Liver (tissue), 9 donors: ENCODE results near the gene ENTPD7. TPM values are rescaled to one million over a fixed set of nuclear protein-coding genes. Genes with fewer than 3 reads are reported as not detected.

Experiments used
- DNase-seq: peaks from one replicate; pipeline ENCODE4 v3.0.0-alpha.2; 2017; ENCODE audit warnings: low spot score
- H3K27ac ChIP-seq, 2 donors: one replicate each; pipeline ENCODE4 v1.7.0; 2013; ENCODE audit warnings: inconsistent platforms in 2 of 2, low read length in 2 of 2, control low read depth in 1 of 2, low read depth in 1 of 2, mild to moderate bottlenecking in 1 of 2
- H3K27me3 ChIP-seq, 4 donors: one replicate each; pipeline versions ENCODE4 v1.6.1 to v1.7.0; 2013; ENCODE audit warnings: low read length in 3 of 4, inconsistent platforms in 1 of 4, mild to moderate bottlenecking in 1 of 4, moderate library complexity in 1 of 4; ENCODE audit not compliant: control insufficient read depth in 4 of 4, insufficient read depth in 4 of 4
- H3K36me3 ChIP-seq, 4 donors: one replicate each; pipeline versions ENCODE4 v1.6.1 to v1.7.0; 2013; ENCODE audit warnings: low read length in 3 of 4, mild to moderate bottlenecking in 3 of 4, low read depth in 1 of 4, moderate library complexity in 1 of 4; ENCODE audit not compliant: control insufficient read depth in 4 of 4, insufficient read depth in 3 of 4
- H3K4me1 ChIP-seq, 4 donors: one replicate each; pipeline versions ENCODE4 v1.6.1 to v1.7.0; 2013; ENCODE audit warnings: low read length in 3 of 4, mild to moderate bottlenecking in 3 of 4, moderate library complexity in 1 of 4; ENCODE audit not compliant: control insufficient read depth in 4 of 4, insufficient read depth in 4 of 4
- H3K4me3 ChIP-seq, 3 donors: one replicate each; pipeline versions ENCODE4 v1.6.1 to v1.7.0; 2013; ENCODE audit warnings: low read length in 3 of 3, control low read depth in 1 of 3, low read depth in 1 of 3, mild to moderate bottlenecking in 1 of 3
- H3K9ac ChIP-seq, 2 donors: one replicate each; pipeline ENCODE4 v1.7.0; 2013; ENCODE audit warnings: low read length in 2 of 2, mild to moderate bottlenecking in 2 of 2, moderate library complexity in 2 of 2, control low read depth in 1 of 2, low read depth in 1 of 2
- H3K9me3 ChIP-seq, 4 donors: one replicate each; pipeline versions ENCODE4 v1.6.1 to v1.7.0; 2013; ENCODE audit warnings: low read length in 3 of 4; ENCODE audit not compliant: control insufficient read depth in 4 of 4
- CTCF ChIP-seq: fragments of 150-350 bp; IDR thresholded peaks from 2 replicates; pipeline ENCODE4 v1.5.1; 2017; ENCODE audit warnings: improper control_type of control experiment, low read depth, low read length; ENCODE audit not compliant: missing input control
- EGR1 ChIP-seq, 2 donors: IDR thresholded peaks; 2 replicates each; pipeline ENCODE4 v1.6.1; 2016 to 2018; ENCODE audit warnings: antibody characterized with exemption in 2 of 2, low read depth in 2 of 2
- FOXA1 ChIP-seq: IDR thresholded peaks from 2 replicates; pipeline ENCODE4 v1.6.1; 2016; ENCODE audit warnings: antibody characterized with exemption
- FOXA2 ChIP-seq: IDR thresholded peaks from 2 replicates; pipeline ENCODE4 v1.6.1; 2016; ENCODE audit warnings: antibody characterized with exemption
- GABPA ChIP-seq, 2 donors: IDR thresholded peaks in 1 of 2; conservative IDR thresholded peaks in 1 of 2; 2 replicates each; pipeline ENCODE4 v1.6.1; 2016; ENCODE audit warnings: antibody characterized with exemption in 2 of 2, mild to moderate bottlenecking in 1 of 2, moderate library complexity in 1 of 2
- HNF4A ChIP-seq, 2 donors: conservative IDR thresholded peaks; 2 replicates each; pipeline ENCODE4 v1.6.1; 2016; ENCODE audit warnings: antibody characterized with exemption in 2 of 2, mild to moderate bottlenecking in 2 of 2
- HNF4G ChIP-seq: IDR thresholded peaks from 2 replicates; pipeline ENCODE4 v1.6.1; 2016; ENCODE audit warnings: antibody characterized with exemption
- JUND ChIP-seq, 2 donors: IDR thresholded peaks; 2 replicates each; pipeline ENCODE4 v1.6.1; 2016; ENCODE audit warnings: antibody characterized with exemption in 2 of 2
- MAX ChIP-seq: IDR thresholded peaks from 2 replicates; pipeline ENCODE4 v1.6.1; 2016; ENCODE audit warnings: antibody characterized with exemption
- NR2F2 ChIP-seq: IDR thresholded peaks from 2 replicates; pipeline ENCODE4 v1.6.1; 2016; ENCODE audit warnings: antibody characterized with exemption
- RAD21 ChIP-seq, 2 donors: IDR thresholded peaks; 2 replicates each; pipeline ENCODE4 v1.6.1; 2016; ENCODE audit warnings: antibody characterized with exemption in 2 of 2, mild to moderate bottlenecking in 2 of 2
- REST ChIP-seq: IDR thresholded peaks from 2 replicates; pipeline ENCODE4 v1.6.1; 2016; ENCODE audit warnings: antibody characterized with exemption, mild to moderate bottlenecking
- RXRA ChIP-seq, 2 donors: IDR thresholded peaks; 2 replicates each; pipeline ENCODE4 v1.6.1; 2017 to 2018; ENCODE audit warnings: antibody characterized with exemption in 2 of 2, mild to moderate bottlenecking in 1 of 2
- SP1 ChIP-seq: IDR thresholded peaks from 2 replicates; pipeline ENCODE4 v1.6.1; 2018; ENCODE audit warnings: antibody characterized with exemption, mild to moderate bottlenecking
- TAF1 ChIP-seq: conservative IDR thresholded peaks from 2 replicates; pipeline ENCODE4 v1.6.1; 2016; ENCODE audit warnings: antibody characterized with exemption, mild to moderate bottlenecking
- YY1 ChIP-seq: IDR thresholded peaks from 2 replicates; pipeline ENCODE4 v1.6.1; 2016; ENCODE audit warnings: antibody characterized with exemption, mild to moderate bottlenecking
- WGBS: extraction: QIAGEN DNeasy Blood & Tissue Kit; methylation state at CpG from one replicate; pipeline ENCODE4 v1.1.7; 2013; 5-methylcytosine and 5-hydroxymethylcytosine counted together
- polyA plus RNA-seq, 2 donors: library from polyadenylated mRNA; stranded (reverse) in 1 of 2; unstranded in 1 of 2; fragments of 200-250 nt in 1 of 2; fragments of >200 nt in 1 of 2; fragmentation: Nextera tagmentation in 1 of 2; extraction: Ambion mirVana in 1 of 2; gene quantifications; one replicate each; pipeline versions ENCODE4 v1.2.1 to v1.2.3, GENCODE V29; 2013 to 2015
- total RNA-seq, 2 donors: library from RNA; depleted of rRNA; stranded (reverse); fragments of >200 nt; gene quantifications; one replicate each; pipeline ENCODE4 v1.2.3, GENCODE V29; 2014
- TF ChIP-seq, protein P1 (sequence below): IDR thresholded peaks from 2 replicates; pipeline ENCODE4 v1.6.1; 2016; ENCODE audit warnings: antibody characterized with exemption
- TF ChIP-seq, protein P2 (sequence below): IDR thresholded peaks from 2 replicates; pipeline ENCODE4 v1.6.1; 2016; ENCODE audit warnings: antibody characterized with exemption
- donor health status: healthy.
- donor health status: healthy.
- donor health status: healthy.
- donor health status: healthy.
- donor health status: healthy.

Gene ENTPD7
- total and polyA plus RNA-seq, 4 donors: 2.0 to 27.2 (median 12.1) TPM

- peaks cover 0 to 4% (median 1%) of the 10 kb centered on the region in 4 donors for H3K4me1 ChIP-seq
- H3K9ac ChIP-seq: no peak overlapping the region
- no peak for DNase-seq
- no peak overlapping the region for H3K4me3 ChIP-seq
- no peaks in the 10 kb centered on the region for H3K27me3 ChIP-seq
- no peak overlapping the region for H3K27ac ChIP-seq
- over 99% methylated on average over 2 of the region's 2 CpGs for WGBS
- H3K9me3 ChIP-seq: no peaks in the 10 kb centered on the region
- peaks cover 1 to 22% (median 6%) of the 10 kb centered on the region in 4 donors for H3K36me3 ChIP-seq
- TF ChIP-seq REST (no peak), SP1 (no peak), GABPA (IDR thresholded peaks at IDR 0.05 in 1 of 2, conservative IDR thresholded peaks at IDR 0.05 in 1 of 2) (no peak), TAF1 (no peak), NR2F2 (no peak), FOXA2 (no peak), YY1 (no peak), JUND (IDR thresholded peaks at IDR 0.05) (no peak), MAX (no peak), FOXA1 (no peak), RAD21 (IDR thresholded peaks at IDR 0.05) (no peak), EGR1 (IDR thresholded peaks at IDR 0.05; ENCODE audit: low read depth in 2 of 2) (no peak), HNF4A (conservative IDR thresholded peaks at IDR 0.05) (no peak), RXRA (IDR thresholded peaks at IDR 0.05) (no peak), CTCF (no peak), HNF4G (no peak)
- TF ChIP-seq, protein P1, sequence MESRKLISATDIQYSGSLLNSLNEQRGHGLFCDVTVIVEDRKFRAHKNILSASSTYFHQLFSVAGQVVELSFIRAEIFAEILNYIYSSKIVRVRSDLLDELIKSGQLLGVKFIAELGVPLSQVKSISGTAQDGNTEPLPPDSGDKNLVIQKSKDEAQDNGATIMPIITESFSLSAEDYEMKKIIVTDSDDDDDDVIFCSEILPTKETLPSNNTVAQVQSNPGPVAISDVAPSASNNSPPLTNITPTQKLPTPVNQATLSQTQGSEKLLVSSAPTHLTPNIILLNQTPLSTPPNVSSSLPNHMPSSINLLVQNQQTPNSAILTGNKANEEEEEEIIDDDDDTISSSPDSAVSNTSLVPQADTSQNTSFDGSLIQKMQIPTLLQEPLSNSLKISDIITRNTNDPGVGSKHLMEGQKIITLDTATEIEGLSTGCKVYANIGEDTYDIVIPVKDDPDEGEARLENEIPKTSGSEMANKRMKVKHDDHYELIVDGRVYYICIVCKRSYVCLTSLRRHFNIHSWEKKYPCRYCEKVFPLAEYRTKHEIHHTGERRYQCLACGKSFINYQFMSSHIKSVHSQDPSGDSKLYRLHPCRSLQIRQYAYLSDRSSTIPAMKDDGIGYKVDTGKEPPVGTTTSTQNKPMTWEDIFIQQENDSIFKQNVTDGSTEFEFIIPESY: no peak
- TF ChIP-seq, protein P2, sequence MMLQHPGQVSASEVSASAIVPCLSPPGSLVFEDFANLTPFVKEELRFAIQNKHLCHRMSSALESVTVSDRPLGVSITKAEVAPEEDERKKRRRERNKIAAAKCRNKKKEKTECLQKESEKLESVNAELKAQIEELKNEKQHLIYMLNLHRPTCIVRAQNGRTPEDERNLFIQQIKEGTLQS: no peak
Observed at GRCh38 chr10:99665304-99665703, 6.0 kb downstream of the ENTPD7 start.
